ENCODE data around the gene STAT5B.

Gene STAT5B

GRCh38 chr17:42178817-42179216 lies 97.4 kb downstream of the STAT5B start:
- no peak for DNase-seq (ENCODE audit: low read depth)

GRCh38 chr17:42177684-42178083 lies 98.5 kb downstream of the STAT5B start:
- no peak for DNase-seq (ENCODE audit: low read depth)

GRCh38 chr17:42174126-42174783 lies 101.9 kb downstream of the STAT5B start:
- DNase-seq (ENCODE audit: low read depth), result no peak

- DNase-seq (ENCODE audit: low read depth), result no peak
Observed at GRCh38 chr17:42171831-42172230, 104.4 kb downstream of the STAT5B start.

GRCh38 chr17:42169351-42169750 lies 106.8 kb downstream of the STAT5B start:
- no peak for DNase-seq (ENCODE audit: low read depth)

GRCh38 chr17:42167807-42168206 lies 108.4 kb downstream of the STAT5B start:
- DNase-seq (ENCODE audit: low read depth), result no peak

- DNase-seq (ENCODE audit: low read depth), result no peak
Observed at GRCh38 chr17:42166196-42166763, 109.9 kb downstream of the STAT5B start.

GRCh38 chr17:42165751-42166150 lies 110.4 kb downstream of the STAT5B start:
- no peak for DNase-seq (ENCODE audit: low read depth)

- no peak for DNase-seq (ENCODE audit: low read depth)
Observed at GRCh38 chr17:42163696-42164407, 112.3 kb downstream of the STAT5B start.

GRCh38 chr17:42163113-42163512 lies 113.1 kb downstream of the STAT5B start:
- DNase-seq (ENCODE audit: low read depth), result no peak

GRCh38 chr17:42160531-42160910 lies 115.7 kb downstream of the STAT5B start:
- DNase-seq (ENCODE audit: low read depth), result no peak

- DNase-seq (ENCODE audit: low read depth), result no peak
Observed at GRCh38 chr17:42159796-42160530, 116.2 kb downstream of the STAT5B start.

GRCh38 chr17:42155614-42156045 lies 120.6 kb downstream of the STAT5B start:
- DNase-seq (ENCODE audit: low read depth), result no peak

- no peak for DNase-seq (ENCODE audit: low read depth)
Observed at GRCh38 chr17:42153919-42154742, 122.1 kb downstream of the STAT5B start.
